Measurements from ENCODE around the gene GAB2.

DNA sequence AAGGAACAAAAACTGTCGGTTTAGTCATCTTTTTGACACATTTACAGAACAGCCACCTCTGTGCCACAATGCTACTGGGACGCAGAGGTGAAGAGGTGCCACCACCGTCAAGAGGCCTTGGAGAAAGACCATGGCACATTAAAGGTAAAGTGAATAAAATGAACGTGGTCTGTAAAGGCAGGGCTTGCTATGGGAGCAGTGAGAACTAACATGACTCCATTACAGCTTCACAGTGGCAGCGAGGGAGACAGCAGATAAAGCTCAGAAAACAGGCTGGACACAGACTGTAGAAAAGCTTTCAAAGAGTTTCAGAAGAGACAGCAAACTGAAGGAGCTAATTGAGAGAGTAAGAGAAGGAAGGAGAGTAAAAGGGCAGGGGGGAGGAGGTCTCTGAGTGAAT, 102.9 kb downstream of the GAB2 start:
- TF ChIP-seq POLR2A (IDR thresholded peaks at IDR 0.05; ENCODE audit: low read length) (no peak), GATA1 (IDR thresholded peaks at IDR 0.05; ENCODE audit: low read depth, low read length) (no peak)

Measured in erythroblast (primary cell).